ENCODE measurements around the gene EDIL3.
"Not testable (repeated sequence)": the region's sequence is repeated elsewhere in the genome, so short reads cannot be mapped to it uniquely, and the experiment has no call there.

The EDIL3 gene

GRCh38 chr5:84378420-84378819, 6.3 kb downstream of the EDIL3 start:
- no peak for DNase-seq

GRCh38 chr5:84376346-84376745, 8.3 kb downstream of the EDIL3 start:
- DNase-seq = no peak

- no peak for DNase-seq
Observed at GRCh38 chr5:84374568-84374967, 10.1 kb downstream of the EDIL3 start.

DNA sequence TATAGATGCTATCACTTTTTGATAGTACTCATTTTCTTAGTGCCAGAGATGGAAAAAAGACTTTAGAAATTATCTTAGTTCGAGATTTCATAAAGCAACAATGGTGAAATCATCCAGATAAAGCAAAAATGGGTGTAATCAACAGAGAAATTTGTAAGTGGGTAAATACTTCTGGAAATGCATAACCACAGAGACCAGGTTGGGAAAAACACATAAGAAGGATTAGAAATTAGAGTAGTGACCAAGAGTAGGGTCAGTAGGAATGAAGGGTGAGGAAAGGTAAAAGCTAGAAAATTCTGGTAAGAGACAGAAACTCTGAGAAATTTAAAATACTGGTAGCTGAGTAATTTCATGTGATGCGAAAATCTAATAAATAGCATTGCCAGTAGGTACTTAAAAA, 11.2 kb downstream of the EDIL3 start:
- no peak for DNase-seq

GRCh38 chr5:84372066-84372695, 12.5 kb downstream of the EDIL3 start:
- DNase-seq = no peak

DNA sequence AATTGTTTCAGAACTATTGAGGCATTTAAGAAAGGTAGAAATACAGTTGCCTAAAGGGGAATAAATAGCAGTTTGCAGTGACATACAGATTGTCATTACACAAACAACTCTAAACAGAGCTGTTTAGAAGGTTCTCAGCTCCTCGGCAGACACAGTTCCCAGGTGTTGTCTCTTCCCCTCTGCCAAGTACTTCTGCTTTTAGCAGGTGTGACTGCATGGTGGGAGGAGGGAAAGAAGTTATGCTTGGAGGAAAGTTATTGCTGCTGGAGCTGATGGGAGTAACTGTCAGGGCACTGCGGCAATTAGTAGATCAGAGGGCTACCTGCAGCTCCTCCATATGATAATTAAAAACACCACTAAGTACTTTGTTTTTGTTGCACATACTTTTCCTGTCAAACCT, 14.5 kb downstream of the EDIL3 start:
- no peak for DNase-seq

- no peak for DNase-seq
Observed at GRCh38 chr5:84364043-84364442, 20.6 kb downstream of the EDIL3 start.

DNA sequence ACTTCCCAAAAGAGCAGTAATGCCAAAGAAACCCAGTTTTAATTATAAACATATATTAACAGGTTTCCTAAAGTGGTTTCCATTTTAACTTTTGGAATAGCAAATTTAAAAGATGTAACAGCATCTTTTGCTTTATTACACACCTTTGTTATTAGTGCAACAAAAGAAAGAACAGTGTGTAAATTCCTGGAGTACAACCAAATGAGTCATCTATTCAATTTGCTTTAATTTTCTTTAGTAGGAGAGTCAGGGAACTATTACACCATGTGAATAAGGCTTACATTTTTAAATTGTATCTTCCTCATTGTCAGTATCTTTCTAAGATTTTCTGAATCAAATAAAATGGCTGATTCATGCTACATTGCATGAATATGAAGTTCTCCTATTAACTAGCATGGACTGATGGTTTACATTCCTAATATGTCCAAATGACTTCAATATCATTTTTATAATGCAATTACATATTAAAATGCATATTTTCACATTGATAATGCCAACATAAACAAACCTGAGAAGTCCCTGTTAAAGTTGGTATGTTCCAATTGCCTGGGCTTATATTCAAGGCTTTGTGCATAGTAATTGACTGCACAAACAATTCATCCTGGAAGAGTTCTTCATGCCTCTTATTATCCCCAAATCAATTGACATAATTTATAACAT, 22.5 kb downstream of the EDIL3 start:
- no peak for DNase-seq

GRCh38 chr5:84361572-84361971, 23.1 kb downstream of the EDIL3 start:
- no peak for DNase-seq

DNA sequence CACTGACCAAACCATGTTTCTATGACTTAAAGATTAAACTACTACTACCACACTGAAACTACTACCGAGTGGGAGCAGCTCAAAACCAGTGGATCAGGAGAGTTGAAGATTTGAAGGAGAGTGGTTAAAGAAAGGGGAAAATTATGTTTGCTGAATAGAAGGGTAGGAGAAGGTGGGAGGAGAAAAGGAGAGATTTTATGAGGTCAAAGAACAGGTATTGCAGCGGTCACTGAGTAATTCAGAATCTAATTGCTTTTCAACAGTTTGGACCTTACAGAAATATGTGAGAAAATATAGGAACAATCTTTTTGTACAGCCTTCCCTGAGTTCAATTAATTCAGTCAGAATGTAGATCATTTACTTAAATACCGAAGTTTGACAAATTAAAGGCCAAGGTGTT, 24.6 kb downstream of the EDIL3 start:
- no peak for DNase-seq

GRCh38 chr5:84354101-84354500, 30.6 kb downstream of the EDIL3 start:
- DNase-seq = no peak

DNA sequence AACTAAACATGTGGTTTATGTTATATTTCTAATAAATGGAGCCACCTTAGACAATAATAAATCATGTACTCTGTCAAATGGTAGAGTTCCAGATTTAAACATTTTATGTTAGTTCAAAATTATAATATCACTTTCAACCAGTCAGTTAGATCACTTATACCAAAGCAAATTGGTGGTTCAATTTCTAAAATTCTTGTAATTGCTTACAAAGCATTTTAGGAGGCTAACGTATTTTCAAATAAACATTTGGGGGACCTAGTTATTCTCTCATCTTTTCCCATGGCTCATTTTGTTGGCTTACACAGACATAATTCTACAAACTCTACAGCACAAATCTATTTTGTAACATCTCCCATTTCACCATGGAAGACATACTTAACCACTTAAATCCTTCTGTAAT, 39.9 kb downstream of the EDIL3 start:
- DNase-seq = no peak

DNA sequence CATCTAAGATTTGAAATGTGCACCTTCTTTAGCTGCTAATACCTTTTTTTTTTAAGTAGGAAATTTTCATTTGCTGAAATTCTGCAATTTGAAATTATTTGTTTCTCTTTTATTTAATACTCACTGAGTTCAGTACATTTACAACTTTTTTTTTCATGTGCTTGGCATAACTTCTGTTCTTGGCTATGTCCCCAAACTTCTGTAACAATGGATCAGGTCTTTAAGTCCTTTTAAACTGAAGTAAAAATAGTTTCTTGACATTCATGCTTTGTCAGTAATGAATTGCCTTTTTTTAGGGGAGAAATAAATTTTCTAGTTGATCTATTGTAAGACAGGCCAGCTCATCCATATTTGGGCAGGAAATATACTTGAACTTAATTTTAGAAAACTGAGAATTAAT, 41.5 kb downstream of the EDIL3 start:
- no peak for DNase-seq

DNA sequence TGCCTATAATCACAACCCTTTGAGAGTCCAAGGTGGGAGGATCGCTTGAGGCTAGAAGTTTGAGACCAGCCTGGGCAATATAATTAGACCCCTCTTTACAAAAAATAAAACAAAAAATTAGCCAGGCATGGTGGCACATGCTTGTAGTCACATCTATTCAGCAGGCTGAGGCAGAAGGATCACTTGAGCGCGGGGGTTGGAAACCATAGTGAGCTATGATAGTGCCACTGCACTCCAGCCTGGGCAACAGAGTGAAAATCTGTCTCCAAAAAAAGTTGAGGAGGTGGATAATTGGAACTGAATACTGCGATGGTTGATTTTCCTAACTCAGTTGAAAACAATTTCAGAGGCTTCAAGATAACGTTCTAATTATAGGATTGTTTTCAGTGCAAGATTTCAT, 52.6 kb downstream of the EDIL3 start:
- DNase-seq = no peak

GRCh38 chr5:84327591-84327990, 57.1 kb downstream of the EDIL3 start:
- no peak for DNase-seq

GRCh38 chr5:84322646-84323045, 62.0 kb downstream of the EDIL3 start:
- DNase-seq = no peak

- DNase-seq = not testable (repeated sequence)
Observed at GRCh38 chr5:84317826-84318225, 66.9 kb downstream of the EDIL3 start.

DNA sequence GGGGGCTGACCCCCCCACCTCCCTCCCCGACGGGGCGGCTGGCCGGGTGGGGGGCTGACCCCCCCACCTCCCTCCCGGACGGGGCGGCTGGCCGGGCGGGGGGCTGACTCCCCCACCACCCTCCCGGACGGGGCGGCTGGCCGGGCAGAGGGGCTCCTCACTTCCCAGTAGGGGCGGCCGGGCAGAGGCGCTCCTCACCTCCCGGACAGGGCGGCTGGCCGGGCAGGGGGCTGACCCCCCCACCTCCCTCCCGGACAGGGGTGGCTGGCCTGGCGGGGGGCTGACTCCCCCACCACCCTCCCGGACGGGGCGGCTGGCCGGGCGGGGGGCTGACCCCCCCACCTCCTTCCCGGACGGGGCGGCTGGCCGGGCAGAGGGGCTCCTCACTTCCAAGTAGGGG, 72.4 kb downstream of the EDIL3 start:
- not testable (repeated sequence) for DNase-seq

GRCh38 chr5:84309850-84310249, 74.8 kb downstream of the EDIL3 start:
- DNase-seq = not testable (repeated sequence)

DNA sequence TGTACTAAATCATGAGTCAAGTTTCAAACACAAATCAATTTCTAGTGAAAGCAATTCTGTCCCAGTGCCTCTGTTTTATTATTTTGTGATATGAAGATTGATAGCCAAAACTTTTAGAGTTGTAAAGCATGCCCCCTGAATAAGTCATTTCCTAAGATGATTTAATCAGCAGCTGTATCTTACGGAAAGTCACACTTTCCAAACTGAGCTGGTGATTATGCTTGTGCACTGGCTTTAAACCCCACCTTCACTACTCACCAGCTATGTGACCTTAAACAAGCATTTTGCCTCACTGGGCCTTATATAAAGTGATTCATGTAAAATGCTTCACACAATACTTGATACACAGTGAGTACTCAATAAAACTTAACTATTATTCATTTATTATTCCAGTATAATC, 78.1 kb downstream of the EDIL3 start:
- no peak for DNase-seq

DNA sequence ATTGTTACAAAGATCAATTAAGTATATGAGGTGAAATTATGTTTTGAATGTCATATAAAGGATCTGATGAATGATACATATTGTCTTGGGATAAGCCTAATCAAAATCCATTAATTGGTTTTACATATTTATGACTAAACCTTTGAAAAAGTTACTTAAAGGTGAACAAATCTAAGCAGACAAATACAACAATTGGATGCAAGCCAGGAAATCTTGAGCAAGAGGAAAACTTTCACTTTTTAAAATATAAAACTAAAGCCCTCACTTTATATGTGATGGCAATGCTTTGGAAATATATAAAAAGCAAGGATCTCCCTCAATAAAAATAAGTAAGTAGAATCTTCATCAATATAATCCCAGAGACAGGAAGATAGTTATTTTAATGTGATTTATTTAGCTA, 80.1 kb downstream of the EDIL3 start:
- no peak for DNase-seq

DNA sequence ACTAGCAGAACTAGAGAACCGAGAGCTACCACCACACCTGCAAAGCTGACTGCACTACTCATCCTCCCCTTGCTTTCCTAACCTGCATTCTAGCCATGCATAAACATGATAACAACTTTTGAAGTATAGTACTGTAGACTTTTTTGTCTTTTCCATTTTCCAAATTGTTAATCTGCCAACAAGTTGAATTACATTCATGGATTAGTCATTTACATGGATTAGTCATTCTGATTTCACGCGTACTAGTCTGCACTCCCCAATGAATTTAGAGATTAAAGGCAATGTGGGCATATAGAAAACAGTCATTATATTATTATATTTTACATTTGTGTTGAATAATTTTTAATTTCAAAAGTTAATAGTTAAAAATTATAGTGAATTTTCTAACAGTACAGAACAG, 81.4 kb downstream of the EDIL3 start:
- DNase-seq = no peak

DNA sequence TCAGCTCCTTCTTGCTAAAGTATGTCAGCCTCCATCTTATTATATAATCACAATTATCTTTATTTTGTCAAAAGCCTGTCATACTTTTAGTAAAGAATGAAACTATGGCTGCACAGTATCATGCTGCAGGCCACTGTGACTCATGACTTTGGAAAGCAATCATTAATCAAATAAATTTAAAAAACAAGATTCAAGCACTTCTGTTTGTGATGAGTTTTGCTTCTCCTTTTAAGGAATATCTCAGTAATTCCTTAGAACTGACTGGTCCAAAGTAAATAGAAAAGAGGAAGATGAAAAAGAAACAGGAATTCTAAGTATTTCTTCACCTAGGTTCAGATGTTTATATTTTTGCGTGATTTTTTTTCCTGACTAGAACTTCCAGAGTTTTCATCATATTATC, 83.1 kb downstream of the EDIL3 start:
- DNase-seq = no peak

DNA sequence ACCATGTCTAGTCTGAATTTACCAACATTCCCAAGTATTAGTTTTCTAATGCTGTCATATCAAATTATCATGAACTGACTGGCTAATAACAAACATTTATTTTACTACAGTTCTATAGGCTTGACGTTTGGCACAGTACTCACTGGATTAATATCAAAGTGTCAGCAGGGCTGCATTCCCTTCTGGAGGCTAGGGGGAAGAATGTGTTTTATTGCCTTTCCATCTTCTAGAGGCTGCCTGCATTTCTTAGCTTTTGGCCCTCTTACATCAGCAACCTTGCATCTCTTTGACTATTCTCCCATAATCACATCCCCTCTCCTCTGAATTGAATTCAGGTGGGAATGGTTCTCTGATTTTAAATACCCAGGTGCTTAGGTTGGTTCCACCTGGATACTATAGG, 84.7 kb downstream of the EDIL3 start:
- no peak for DNase-seq

DNA sequence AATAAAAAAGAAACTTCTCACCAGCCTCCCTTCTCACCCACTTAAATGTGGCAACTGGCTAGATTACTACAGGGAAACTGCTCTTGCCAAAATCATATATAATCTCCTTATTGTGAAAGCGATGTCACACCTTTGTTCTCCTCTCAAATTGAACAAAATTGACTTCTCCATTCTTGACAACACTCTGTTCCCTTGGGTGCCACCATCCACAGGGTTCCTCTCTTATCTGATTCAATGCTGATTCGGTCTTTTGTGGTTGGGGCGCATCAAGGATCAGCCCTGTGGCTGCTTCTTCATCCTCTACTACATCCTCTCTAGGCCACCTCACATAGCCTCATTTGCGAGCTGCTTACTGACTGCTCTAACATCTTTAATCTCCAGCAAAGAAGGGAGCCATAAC, 86.1 kb downstream of the EDIL3 start:
- no peak for DNase-seq

Data from effector CD8-positive, alpha-beta T cell (primary cell).